IgD-negative memory B cell (primary cell): ENCODE measurements around the gene FHIP1A. TPM values are rescaled to one million over a fixed set of nuclear protein-coding genes. Genes with fewer than 3 reads are reported as not detected.

ENCODE experiments used
- polyA plus RNA-seq: library from polyadenylated mRNA; unstranded; fragments of 300-500 nt; fragmentation: Illumina TruSeq; gene quantifications from one replicate; pipeline ENCODE4 v1.2.3, GENCODE V29; 2021

FHIP1A gene
- polyA plus RNA-seq, 1 donor from 2014 or later: not detected

Other genes with a start within 250 kb of the FHIP1A start
- not detected for gene PRSS48, start 132.0 kb upstream of the FHIP1A start, polyA plus RNA-seq
- 0.10 TPM for gene SH3D19, start 83.6 kb upstream of the FHIP1A start, polyA plus RNA-seq